ENCODE data around the gene SAPCD2. TPM values are rescaled to one million over a fixed set of nuclear protein-coding genes. Genes with fewer than 3 reads are reported as not detected.
A peak's percentile ranks its signal among the peaks of the same experiment; 100 is the strongest.

SAPCD2 gene
- total and polyA plus RNA-seq, 2 of the 4 experiments (the other 2 are of a cell fraction) = 3.4 to 4.9 TPM

GRCh38 chr9:137035507-137035834, 34.9 kb downstream of the SAPCD2 start:
- no peak overlapping the region for H2BK15ac ChIP-seq (ENCODE audit: low read depth, low read length)
- CTCF ChIA-PET = interaction anchor here (0.6 to 3.1 kb wide), 7 partner anchors 11 to 249 kb away, joined by 3 to 27 read pairs (median 4); partner anchors contain the start of gene NPDC1
- no peak overlapping the region for H2AK9ac ChIP-seq (replicated peaks; ENCODE audit: low read depth, low read length, poor library complexity)
- H3K4me2 ChIP-seq (ENCODE audit: low read depth, low read length) = no peak overlapping the region
- H4K5ac ChIP-seq (ENCODE audit: low read depth, low read length) = no peak overlapping the region
- no peak overlapping the region for H3K4me3 ChIP-seq (ENCODE audit: insufficient read depth, low read depth, low read length)
- intact Hi-C loops (cut with micrococcal nuclease) = loop anchor here (1.0 kb wide), 3 partner anchors 87 to 248 kb away; no protein-coding TSS in a partner anchor
- WGBS, 2 experiments (ENCODE audit: extremely low coverage in 2 of 2, insufficient read length in 1 of 2) = no CpG with 5 or more reads among the region's 9 CpGs
- POLR2A ChIA-PET (ENCODE audit: unreplicated experiment) = no interaction called here
- in situ Hi-C loops (cut with MboI; ENCODE audit: low sequenced_read_pairs) = loop anchor here (10.0 kb wide), 1 partner anchor 251 kb away; no protein-coding TSS in a partner anchor
- H3K18ac ChIP-seq (ENCODE audit: low read depth, low read length) = no peak overlapping the region
- H3K79me1 ChIP-seq (ENCODE audit: low read depth in 1 of 2, low read length in 2 of 2) = no peaks in the 10 kb centered on the region
- H3K4ac ChIP-seq (ENCODE audit: low read depth, low read length) = no peak overlapping the region
- DNase-seq (no peak), ATAC-seq (ENCODE audit: low read depth) (no peak; the same call in 1 of the 2 replicates)
- H3K23ac ChIP-seq (ENCODE audit: low read depth, low read length) = no peak overlapping the region
- no peaks in the 10 kb centered on the region for H3K9me1 ChIP-seq (ENCODE audit: insufficient read depth, low read length)
- BruUV-seq (replicated peaks) = no TSS peak
- no peak overlapping the region for H2BK120ac ChIP-seq (ENCODE audit: low read depth, low read length)
- H3K27me3 ChIP-seq (ENCODE audit: control insufficient read depth, insufficient read depth, low read length) = peaks cover 2% of the 10 kb centered on the region; the same call in 1 of the 2 replicates
- H3K9ac ChIP-seq (ENCODE audit: low read depth, low read length) = no peak overlapping the region
- peak overlapping the region; percentile 53 for H2AFZ ChIP-seq (replicated peaks; ENCODE audit: low read length, poor library complexity)
- H2BK20ac ChIP-seq (ENCODE audit: low read depth, low read length) = no peak overlapping the region
- H4K8ac ChIP-seq (ENCODE audit: low read depth in 2 of 2, low read length in 2 of 2) = no peak overlapping the region
- no peaks in the 10 kb centered on the region; the same call in 1 of the 2 replicates for H4K20me1 ChIP-seq (ENCODE audit: insufficient read depth, low read length)
- no peaks in the 10 kb centered on the region for H3K9me3 ChIP-seq (ENCODE audit: control insufficient read depth, insufficient read depth, low read length)
- H3K56ac ChIP-seq (ENCODE audit: extremely low read depth, insufficient read depth, low read length) = no peak overlapping the region
- dilution Hi-C loops (cut with HindIII; ENCODE audit: low sequenced_read_pairs, unreplicated experiment) = no loop called here
- H3K27ac ChIP-seq (ENCODE audit: insufficient read depth, low read length) = no peak overlapping the region
- H3K14ac ChIP-seq (replicated peaks; ENCODE audit: low read depth, low read length) = no peak overlapping the region
- no peak overlapping the region for H2AK5ac ChIP-seq (ENCODE audit: low read depth, low read length)
- H2BK5ac ChIP-seq (ENCODE audit: low read depth, low read length, poor library complexity, severe bottlenecking) = no peak overlapping the region
- TF ChIP-seq CTCF (conservative IDR thresholded peaks at IDR 0.05; ENCODE audit: low read depth, low read length) = no peak
- TF ChIP-seq USF2 (IDR thresholded peaks at IDR 0.05; ENCODE audit: low read depth, low read length) = no peak
- no peak for TF ChIP-seq CHD1 (IDR thresholded peaks at IDR 0.05; ENCODE audit: low read depth, low read length)
- no peak for TF ChIP-seq MAFK (IDR thresholded peaks at IDR 0.05; ENCODE audit: low read depth, low read length)
- no peak for TF ChIP-seq MXI1 (IDR thresholded peaks at IDR 0.05; ENCODE audit: borderline replicate concordance, low read depth, low read length)
- no peak for TF ChIP-seq RFX5 (IDR thresholded peaks at IDR 0.05; ENCODE audit: low read depth, low read length)
- TF ChIP-seq ELK1 (IDR thresholded peaks at IDR 0.05; ENCODE audit: borderline replicate concordance, low read depth, low read length) = no peak
- no peak for TF ChIP-seq FOS (IDR thresholded peaks at IDR 0.05; ENCODE audit: low read depth, low read length)
- H4K91ac ChIP-seq (ENCODE audit: insufficient read depth, low read depth, low read length) = no peak overlapping the region
- H3K36me3 ChIP-seq (ENCODE audit: control insufficient read depth, insufficient read depth, low read length) = peaks cover 15% of the 10 kb centered on the region
- no peaks in the 10 kb centered on the region for H3K4me1 ChIP-seq (ENCODE audit: control insufficient read depth, insufficient read depth, low read length)
